Stimulated activated CD4-positive, alpha-beta T cell treated with anti-CD3 and anti-CD28 coated beads, Interleukin-1b, Interleukin-23, amount 100 ng/mL, for 1 hour (primary cell): ENCODE measurements around the gene PTPRCAP.
"Not testable (repeated sequence)": the region's sequence is repeated elsewhere in the genome, so short reads cannot be mapped to it uniquely, and the experiment has no call there.

Experiments
- DNase-seq, 2 donors: peaks; one replicate each; pipeline ENCODE4 v3.0.0-alpha.2; 2020; ENCODE audit warnings: low read depth in 2 of 2

The PTPRCAP gene

GRCh38 chr11:67409261-67409666 is 28.2 kb downstream of the PTPRCAP start:
- no peak for DNase-seq

- no peak for DNase-seq
These were observed 28.9 kb downstream of the PTPRCAP start for GRCh38 chr11:67408437-67409200.

- no peak for DNase-seq
These were observed 29.8 kb downstream of the PTPRCAP start for GRCh38 chr11:67407688-67408163.

- no peak for DNase-seq
These were observed 30.4 kb downstream of the PTPRCAP start for GRCh38 chr11:67406969-67407687.

GRCh38 chr11:67406420-67406968 is 31.0 kb downstream of the PTPRCAP start:
- no peak for DNase-seq

GRCh38 chr11:67405688-67406339 is 31.7 kb downstream of the PTPRCAP start:
- DNase-seq = no peak

- no peak for DNase-seq
These were observed 32.3 kb downstream of the PTPRCAP start for GRCh38 chr11:67405196-67405567.

GRCh38 chr11:67404515-67405195 is 32.8 kb downstream of the PTPRCAP start:
- no peak for DNase-seq

- not testable (repeated sequence) for DNase-seq
These were observed 34.4 kb downstream of the PTPRCAP start for GRCh38 chr11:67403085-67403484.

GRCh38 chr11:67402192-67402839 is 35.2 kb downstream of the PTPRCAP start:
- DNase-seq = not testable (repeated sequence)

- DNase-seq = peak; percentile 87 to 88
These were observed 35.8 kb downstream of the PTPRCAP start, which contains the start of gene PPP1CA for GRCh38 chr11:67401495-67402191. TSS of gene PPP1CA (minus strand) at chr11:67401858. CDS start at chr11:67401782, 76 bp downstream.

- DNase-seq = no peak
These were observed 36.5 kb downstream of the PTPRCAP start for GRCh38 chr11:67400942-67401494.

- no peak for DNase-seq
These were observed 37.1 kb downstream of the PTPRCAP start for GRCh38 chr11:67400251-67400941.

GRCh38 chr11:67398661-67399563 is 38.6 kb downstream of the PTPRCAP start:
- no peak for DNase-seq

- no peak for DNase-seq
These were observed 39.4 kb downstream of the PTPRCAP start for GRCh38 chr11:67397986-67398660.

- DNase-seq = no peak
These were observed 39.9 kb downstream of the PTPRCAP start for GRCh38 chr11:67397536-67397935.

- DNase-seq = no peak
These were observed 40.7 kb downstream of the PTPRCAP start for GRCh38 chr11:67396587-67397389.
